Fibroblast of lung (primary cell): ENCODE measurements around the gene TTLL11.

Experiments
- CTCF ChIP-seq, 2 donors: IDR thresholded peaks in 1 of 2; conservative IDR thresholded peaks in 1 of 2; 1 replicate in 1 of 2; 2 replicates in 1 of 2; pipeline ENCODE4 v1.5.1; 2011 to 2012; ENCODE audit warnings: low read length in 2 of 2, control low read depth in 1 of 2, inconsistent platforms in 1 of 2, low read depth in 1 of 2, mild to moderate bottlenecking in 1 of 2
- EZH2 ChIP-seq: IDR thresholded peaks from 2 replicates; pipeline ENCODE4 v1.5.1; 2012; ENCODE audit warnings: low read length, control low read depth, mild to moderate bottlenecking; ENCODE audit errors: missing control alignments

GRCh38 chr9:122053064-122053463 lies 40.0 kb downstream of the TTLL11 start:
- TF ChIP-seq EZH2 (no peak), CTCF (conservative IDR thresholded peaks at IDR 0.05 in 1 of 2, IDR thresholded peaks at IDR 0.05 in 1 of 2; ENCODE audit: low read depth in 1 of 2, low read length in 2 of 2) (no peak)
